Measurements from ENCODE around the gene MAPK1.
"Not testable (repeated sequence)": the region's sequence is repeated elsewhere in the genome, so short reads cannot be mapped to it uniquely, and the experiment has no call there.

MAPK1 gene

GRCh38 chr22:21719024-21719423 lies 148.4 kb downstream of the MAPK1 start:
- DNase-seq: no peak

- DNase-seq: no peak
Observed at GRCh38 chr22:21718499-21718898, 148.9 kb downstream of the MAPK1 start.

- DNase-seq: not testable (repeated sequence)
Observed at GRCh38 chr22:21716395-21717122, 150.9 kb downstream of the MAPK1 start.

- DNase-seq: peak; percentile 72
Observed at GRCh38 chr22:21714786-21715185, 152.7 kb downstream of the MAPK1 start.

GRCh38 chr22:21714059-21714770 lies 153.2 kb downstream of the MAPK1 start:
- no peak for DNase-seq

GRCh38 chr22:21713428-21714058 lies 153.9 kb downstream of the MAPK1 start:
- DNase-seq: no peak

- peak; percentile 81 for DNase-seq
Observed at GRCh38 chr22:21712751-21713427, 154.6 kb downstream of the MAPK1 start.

GRCh38 chr22:21711851-21712250 lies 155.6 kb downstream of the MAPK1 start:
- no peak for DNase-seq

GRCh38 chr22:21710156-21710555 lies 157.3 kb downstream of the MAPK1 start:
- no peak for DNase-seq

- DNase-seq: no peak
Observed at GRCh38 chr22:21709688-21710087, 157.8 kb downstream of the MAPK1 start.

GRCh38 chr22:21708960-21709359 lies 158.5 kb downstream of the MAPK1 start:
- no peak for DNase-seq

- no peak for DNase-seq
Observed at GRCh38 chr22:21707677-21708076, 159.8 kb downstream of the MAPK1 start.

All from fibroblast of skin of right quadriceps (primary cell).